HG02938 (cell line): ENCODE data around the gene LNPEP.
"Not testable (repeated sequence)": the region's sequence is repeated elsewhere in the genome, so short reads cannot be mapped to it uniquely, and the experiment has no call there.

Experiments used
- ATAC-seq: cut with Tn5 transposase; IDR thresholded peaks from one replicate; pipeline ENCODE4 v1.9.1; 2021; ENCODE audit warnings: mild to moderate bottlenecking, moderate library complexity; ENCODE audit not compliant: unreplicated experiment

The LNPEP gene

GRCh38 chr5:96928931-96929708, 6.8 kb upstream of the LNPEP start:
- no peak for ATAC-seq

GRCh38 chr5:96930058-96930457, 5.8 kb upstream of the LNPEP start:
- no peak for ATAC-seq

- no peak for ATAC-seq
Observed at GRCh38 chr5:96930589-96930988, 5.3 kb upstream of the LNPEP start.

- ATAC-seq: not testable (repeated sequence)
Observed at GRCh38 chr5:96931037-96931436, 4.8 kb upstream of the LNPEP start.

GRCh38 chr5:96931605-96932004, 4.3 kb upstream of the LNPEP start:
- no peak for ATAC-seq

DNA sequence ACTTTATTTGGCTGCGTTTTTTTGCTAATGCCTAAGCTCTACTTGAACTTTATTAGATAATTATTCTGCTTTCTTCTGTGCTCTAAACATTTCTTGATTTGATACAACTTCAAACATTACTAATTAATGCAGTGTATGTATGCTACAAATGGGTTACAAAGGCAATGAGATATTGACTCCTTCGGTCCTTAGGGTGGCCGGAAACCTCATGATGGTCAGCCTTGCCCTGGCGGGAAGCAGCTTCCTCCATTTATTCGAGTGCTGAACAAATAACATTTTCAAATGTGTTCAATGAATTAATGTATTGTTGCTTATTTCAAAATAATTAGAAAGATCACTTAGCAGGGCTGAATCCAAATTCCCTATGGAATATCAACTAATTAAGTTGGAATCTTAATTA, 3.9 kb upstream of the LNPEP start:
- no peak for ATAC-seq

GRCh38 chr5:96933764-96934707, 1.8 kb upstream of the LNPEP start:
- no peak for ATAC-seq

- ATAC-seq: peak; percentile 54
Observed at GRCh38 chr5:96934708-96935558, 947 bp upstream of the LNPEP start.

DNA sequence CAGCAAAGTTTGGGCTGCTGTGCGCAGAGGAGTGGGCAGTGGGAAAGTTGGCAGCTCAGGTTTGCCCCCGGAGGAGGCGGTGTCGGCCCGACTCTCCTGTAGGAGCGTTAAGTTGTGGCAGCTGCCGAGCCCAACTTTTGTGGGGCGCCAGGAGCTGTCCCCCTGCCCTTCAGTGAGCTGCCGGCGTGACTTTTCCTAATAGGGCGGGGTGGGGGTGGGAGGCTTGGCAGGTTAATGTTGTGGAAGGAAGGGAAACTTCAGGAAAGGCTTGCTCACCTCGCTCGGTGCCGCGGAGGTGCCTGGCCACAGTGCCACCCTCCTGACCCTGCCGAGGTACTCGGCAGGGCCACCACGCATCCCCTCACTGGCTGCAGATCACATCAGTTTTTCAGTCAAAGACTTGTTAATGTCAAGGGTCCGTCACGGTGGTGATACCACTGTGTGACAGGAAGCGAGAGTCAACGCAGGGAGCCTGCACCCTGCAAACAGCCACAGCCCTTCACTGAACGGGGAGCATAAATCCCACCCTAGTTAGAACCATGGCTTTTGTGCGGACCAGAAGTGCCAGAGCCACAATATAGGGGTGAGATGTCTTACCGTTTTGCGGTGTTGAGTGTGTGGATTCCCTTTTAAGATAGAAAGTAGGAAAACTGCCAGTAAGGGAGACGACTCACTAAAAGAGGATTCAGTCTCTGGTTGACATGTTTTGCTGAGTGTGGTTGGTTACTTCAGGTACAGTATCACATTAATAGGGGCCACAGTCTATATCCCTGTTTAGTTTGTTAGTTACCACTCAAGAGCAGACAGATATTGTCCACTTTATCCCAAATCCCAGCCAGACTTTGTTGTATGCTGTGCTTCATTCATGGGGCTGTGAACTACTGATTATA, 796 bp downstream of the LNPEP start:
- peak; percentile 32 for ATAC-seq

DNA sequence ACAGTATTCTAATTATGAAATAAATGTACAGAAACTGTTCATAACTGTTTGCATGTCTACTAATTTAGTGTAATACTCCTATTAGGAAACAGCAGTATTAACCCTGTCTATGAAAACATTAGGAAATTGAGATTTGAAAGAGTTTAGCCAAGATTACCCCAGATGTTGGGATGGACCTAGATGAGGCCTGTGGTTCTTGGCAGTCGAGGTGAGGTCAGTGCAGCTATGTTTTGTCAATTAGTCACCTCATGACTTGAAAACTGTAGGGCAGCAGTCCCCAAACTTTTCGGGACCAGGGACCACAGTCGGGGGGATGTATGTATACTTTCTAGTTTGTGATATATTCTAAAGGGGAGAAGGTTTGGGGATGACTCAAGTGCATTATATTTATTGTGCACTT, 4.7 kb downstream of the LNPEP start:
- no peak for ATAC-seq

- ATAC-seq: no peak
Observed at GRCh38 chr5:96941140-96941539, 5.3 kb downstream of the LNPEP start.

DNA sequence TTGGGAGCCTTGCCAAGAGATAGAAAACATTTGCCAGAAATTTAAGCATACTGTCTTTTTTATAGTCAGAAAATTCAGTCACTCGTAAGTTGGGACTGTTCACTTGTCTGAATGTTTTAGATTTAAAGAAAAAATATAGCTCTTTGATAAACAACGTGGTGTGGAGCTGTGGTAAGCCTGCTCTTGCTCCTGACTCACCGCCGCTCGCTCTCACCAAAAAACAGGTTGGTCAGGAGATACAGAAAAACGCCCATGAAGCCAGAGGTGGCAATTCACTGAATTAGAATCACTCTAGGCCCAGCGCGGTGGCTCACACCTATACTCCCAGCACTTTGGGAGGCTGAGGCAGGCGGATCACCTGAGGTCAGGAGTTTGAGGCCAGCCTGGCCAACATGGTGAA, 6.2 kb downstream of the LNPEP start:
- no peak for ATAC-seq

GRCh38 chr5:96942911-96943310, 7.0 kb downstream of the LNPEP start:
- no peak for ATAC-seq

DNA sequence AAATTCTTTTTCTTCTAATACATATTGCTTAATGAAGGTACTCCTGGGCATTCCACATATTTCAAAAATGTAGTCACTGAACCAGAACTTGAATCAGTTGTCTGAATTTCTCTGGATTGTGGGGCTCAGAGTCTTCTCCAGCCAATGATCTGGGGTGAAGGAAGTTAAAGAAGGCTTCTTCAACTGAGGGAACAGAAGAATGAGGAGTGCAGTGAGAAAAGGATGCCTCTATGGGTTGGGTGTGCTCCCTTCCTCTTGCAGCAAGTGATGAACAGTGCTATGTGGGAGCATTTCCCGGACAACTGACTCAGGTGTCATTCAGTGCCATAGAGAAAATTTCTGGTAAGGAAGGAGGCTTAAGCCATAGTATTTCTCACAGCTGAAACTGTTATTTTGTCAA, 7.9 kb downstream of the LNPEP start:
- ATAC-seq: no peak

DNA sequence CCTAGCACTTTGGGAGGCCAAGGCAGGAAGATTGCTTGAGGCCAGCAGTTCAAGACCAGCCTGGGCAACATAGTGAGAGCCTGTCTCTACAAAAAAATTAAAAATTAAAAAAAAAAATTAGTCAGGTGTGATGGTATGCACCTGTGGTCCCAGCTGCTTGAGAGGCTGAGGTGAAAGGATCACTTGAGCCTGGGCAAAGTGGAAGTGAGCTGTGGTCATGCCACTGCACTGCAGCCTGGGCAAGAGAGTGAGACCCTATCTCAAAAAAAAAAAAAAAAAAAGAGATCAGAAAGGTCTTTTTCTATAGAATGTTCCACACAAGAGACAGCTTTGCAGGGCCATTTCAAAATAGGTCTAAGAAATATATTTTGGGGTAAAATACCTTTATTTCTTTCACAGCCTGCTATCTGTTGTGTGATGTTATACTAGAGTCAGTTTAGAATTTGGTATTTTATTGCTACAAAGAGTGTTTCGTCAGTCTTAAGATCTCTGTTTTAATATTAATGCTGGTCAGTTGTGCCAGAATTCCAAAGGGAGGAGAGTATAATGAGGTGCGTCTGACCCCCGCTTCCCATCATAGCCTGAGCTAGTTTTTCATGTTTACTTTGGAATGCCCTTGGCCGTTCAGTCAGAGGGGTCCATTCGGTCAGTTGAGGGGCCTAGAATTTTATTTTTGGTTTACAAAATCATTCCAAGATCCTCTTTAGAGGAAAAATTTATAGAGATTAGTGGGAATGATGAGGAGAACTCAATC, 9.4 kb downstream of the LNPEP start:
- ATAC-seq: no peak

- no peak for ATAC-seq
Observed at GRCh38 chr5:96946381-96946780, 10.5 kb downstream of the LNPEP start.

DNA sequence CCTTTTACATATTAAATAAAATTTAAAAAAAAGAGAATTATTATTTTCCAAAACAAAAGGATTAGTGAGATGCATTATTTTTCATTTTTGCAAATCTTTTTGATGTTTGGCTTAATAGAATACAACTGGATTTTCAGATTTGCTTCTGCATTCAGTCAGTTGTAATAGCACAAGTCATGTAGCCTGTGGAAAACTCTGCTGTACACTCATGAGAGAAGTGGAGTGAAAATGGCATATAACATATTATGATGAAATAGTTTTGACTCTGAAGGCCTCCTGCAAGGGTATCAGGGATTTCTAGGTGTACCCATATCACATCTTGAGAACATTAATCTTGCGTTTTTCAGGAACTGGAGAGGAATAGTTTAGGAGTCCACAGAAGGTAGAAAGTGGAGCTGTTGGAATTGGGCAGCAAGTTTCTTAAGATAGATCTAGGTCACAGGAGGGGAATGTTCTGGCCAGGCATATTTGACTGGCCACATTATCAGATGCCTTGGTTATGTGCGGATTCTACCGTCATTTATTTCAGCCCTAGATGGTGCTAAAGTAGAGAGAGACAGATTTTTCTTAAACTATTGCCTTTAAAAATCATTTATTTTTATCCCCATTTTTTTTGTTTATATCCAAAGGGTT, 16.4 kb downstream of the LNPEP start:
- no peak for ATAC-seq

- no peak for ATAC-seq
Observed at GRCh38 chr5:96952974-96953730, 17.3 kb downstream of the LNPEP start.
